ENCODE data around the gene BPNT1. TPM values are rescaled to one million over a fixed set of nuclear protein-coding genes. Genes with fewer than 3 reads are reported as not detected.

The BPNT1 gene
- total and polyA plus RNA-seq, 2 of the 13 experiments (the other 11 are each of a cell fraction or from before 2014, with no cell fraction given) = 35.2 to 43.9 TPM

- H3K4me1 ChIP-seq (ENCODE audit: insufficient read depth, low read length) = peaks cover 22% of the 10 kb centered on the region
- POLR2A ChIA-PET = interaction anchor here (0.7 to 1.0 kb wide), 6 partner anchors 16 to 162 kb away, joined by 3 to 9 read pairs (median 4); partner anchors contain the start of genes IARS2 and SLC30A10
- peaks cover 1 to 11% of the 10 kb centered on the region in 2 experiments; a peak in 1 of 5 replicates for H3K36me3 ChIP-seq (replicated peaks in 1 of 2; ENCODE audit: control insufficient read depth in 1 of 2, insufficient read depth in 2 of 2, low read length in 2 of 2)
- intact Hi-C loops (cut with micrococcal nuclease; ENCODE audit: unreplicated experiment) = loop anchor here (1.0 kb wide), 1 partner anchor 49 kb away; the partner anchor contains the start of gene IARS2
- no peaks in the 10 kb centered on the region for H3K9me3 ChIP-seq (ENCODE audit: low read length)
- peaks cover 41% of the 10 kb centered on the region for H3K79me2 ChIP-seq (ENCODE audit: insufficient read depth, low read length)
- CTCF ChIA-PET (ENCODE audit: low intra/inter-chr PET ratio, low total read pairs) = no interaction called here
- H3K27ac ChIP-seq (ENCODE audit: extremely low read length, insufficient read depth, low read length) = peak overlapping the region; percentile 78
- in situ Hi-C loops (cut with HindIII; ENCODE audit: extremely low pct_ligation_motif_present, low pct_unique_long_range_greater_than_20kb) = loop anchor here (5.0 kb wide), 1 partner anchor 42 kb away; the partner anchor contains the start of gene BPNT1
- H3K4me3 ChIP-seq (replicated peaks in 1 of 3; ENCODE audit: insufficient read depth in 1 of 3, low read depth in 2 of 3, low read length in 3 of 3) = peak overlapping the region; percentile 94 to 96 (median 96)
- H3K27me3 ChIP-seq (ENCODE audit: control insufficient read depth in 1 of 2, insufficient read depth in 2 of 2, low read length in 2 of 2) = no peaks in the 10 kb centered on the region
- 3% methylated on average over 17 of the region's 17 CpGs for WGBS (ENCODE audit: low lambda C conversion rate)
- peak overlapping the region; percentile 84 for H3K9ac ChIP-seq (ENCODE audit: insufficient read depth, low read depth, low read length)
- ATAC-seq (peak; percentile 65), FAIRE-seq (no peak), DNase-seq (ENCODE audit: low spot score) (peak; percentile 4)
- no peaks in the 10 kb centered on the region; the same call in 1 of the 2 replicates for H4K20me1 ChIP-seq (ENCODE audit: insufficient read depth, low read length)
- BruUV-seq (replicated peaks) = no TSS peak
- H3K4me2 ChIP-seq (ENCODE audit: low read depth, low read length) = peak overlapping the region; percentile 81
- H2AFZ ChIP-seq (ENCODE audit: low read length) = peak overlapping the region; percentile 47
- no peak for TF ChIP-seq TP53 (CRISPR knock-in tag; conservative IDR thresholded peaks at IDR 0.05)
- TF ChIP-seq ZNF556 (CRISPR knock-in tag; IDR thresholded peaks at IDR 0.05; ENCODE audit: borderline replicate concordance) = no peak
- no peak for TF ChIP-seq ZNF530 (CRISPR knock-in tag; IDR thresholded peaks at IDR 0.05; ENCODE audit: low read depth)
- TF ChIP-seq SALL1 (CRISPR knock-in tag; IDR thresholded peaks at IDR 0.05) = peak; percentile 33; the same call in 1 of the 2 replicates
- peak; percentile 93 for TF ChIP-seq ZNF121 (CRISPR knock-in tag; IDR thresholded peaks at IDR 0.05)
- TF ChIP-seq TOE1 (CRISPR knock-in tag; IDR thresholded peaks at IDR 0.05) = no peak
- TF ChIP-seq, protein P1, sequence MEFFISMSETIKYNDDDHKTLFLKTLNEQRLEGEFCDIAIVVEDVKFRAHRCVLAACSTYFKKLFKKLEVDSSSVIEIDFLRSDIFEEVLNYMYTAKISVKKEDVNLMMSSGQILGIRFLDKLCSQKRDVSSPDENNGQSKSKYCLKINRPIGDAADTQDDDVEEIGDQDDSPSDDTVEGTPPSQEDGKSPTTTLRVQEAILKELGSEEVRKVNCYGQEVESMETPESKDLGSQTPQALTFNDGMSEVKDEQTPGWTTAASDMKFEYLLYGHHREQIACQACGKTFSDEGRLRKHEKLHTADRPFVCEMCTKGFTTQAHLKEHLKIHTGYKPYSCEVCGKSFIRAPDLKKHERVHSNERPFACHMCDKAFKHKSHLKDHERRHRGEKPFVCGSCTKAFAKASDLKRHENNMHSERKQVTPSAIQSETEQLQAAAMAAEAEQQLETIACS (CRISPR knock-in tag; IDR thresholded peaks at IDR 0.05) = 0 out of 2 replicates have a peak, but pooled peaks have one; percentile 24
- no peak for TF ChIP-seq REPIN1 (CRISPR knock-in tag; IDR thresholded peaks at IDR 0.05; ENCODE audit: borderline replicate concordance, low read depth)
- TF ChIP-seq, protein P2, sequence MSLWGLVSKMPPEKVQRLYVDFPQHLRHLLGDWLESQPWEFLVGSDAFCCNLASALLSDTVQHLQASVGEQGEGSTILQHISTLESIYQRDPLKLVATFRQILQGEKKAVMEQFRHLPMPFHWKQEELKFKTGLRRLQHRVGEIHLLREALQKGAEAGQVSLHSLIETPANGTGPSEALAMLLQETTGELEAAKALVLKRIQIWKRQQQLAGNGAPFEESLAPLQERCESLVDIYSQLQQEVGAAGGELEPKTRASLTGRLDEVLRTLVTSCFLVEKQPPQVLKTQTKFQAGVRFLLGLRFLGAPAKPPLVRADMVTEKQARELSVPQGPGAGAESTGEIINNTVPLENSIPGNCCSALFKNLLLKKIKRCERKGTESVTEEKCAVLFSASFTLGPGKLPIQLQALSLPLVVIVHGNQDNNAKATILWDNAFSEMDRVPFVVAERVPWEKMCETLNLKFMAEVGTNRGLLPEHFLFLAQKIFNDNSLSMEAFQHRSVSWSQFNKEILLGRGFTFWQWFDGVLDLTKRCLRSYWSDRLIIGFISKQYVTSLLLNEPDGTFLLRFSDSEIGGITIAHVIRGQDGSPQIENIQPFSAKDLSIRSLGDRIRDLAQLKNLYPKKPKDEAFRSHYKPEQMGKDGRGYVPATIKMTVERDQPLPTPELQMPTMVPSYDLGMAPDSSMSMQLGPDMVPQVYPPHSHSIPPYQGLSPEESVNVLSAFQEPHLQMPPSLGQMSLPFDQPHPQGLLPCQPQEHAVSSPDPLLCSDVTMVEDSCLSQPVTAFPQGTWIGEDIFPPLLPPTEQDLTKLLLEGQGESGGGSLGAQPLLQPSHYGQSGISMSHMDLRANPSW (CRISPR knock-in tag; IDR thresholded peaks at IDR 0.05; ENCODE audit: borderline replicate concordance) = peak; percentile 20; the same call in 1 of the 2 replicates
- TF ChIP-seq POLR2G (IDR thresholded peaks at IDR 0.05; ENCODE audit: low read depth, low read length) = no peak
- TF ChIP-seq ZNF235 (CRISPR knock-in tag; IDR thresholded peaks at IDR 0.05; ENCODE audit: borderline replicate concordance) = no peak
- no peak for TF ChIP-seq ZFP90 (CRISPR knock-in tag; IDR thresholded peaks at IDR 0.05; ENCODE audit: borderline replicate concordance)
- peak; percentile 30; the same call in 1 of the 2 replicates for TF ChIP-seq ZMYM2 (CRISPR knock-in tag; IDR thresholded peaks at IDR 0.05)
- TF ChIP-seq ZNF460 (CRISPR knock-in tag; IDR thresholded peaks at IDR 0.05; ENCODE audit: borderline replicate concordance) = peak; percentile 57; the same call in 1 of the 2 replicates
- TF ChIP-seq ZSCAN20 (CRISPR knock-in tag; IDR thresholded peaks at IDR 0.05; ENCODE audit: borderline replicate concordance) = no peak
- TF ChIP-seq, protein P3, sequence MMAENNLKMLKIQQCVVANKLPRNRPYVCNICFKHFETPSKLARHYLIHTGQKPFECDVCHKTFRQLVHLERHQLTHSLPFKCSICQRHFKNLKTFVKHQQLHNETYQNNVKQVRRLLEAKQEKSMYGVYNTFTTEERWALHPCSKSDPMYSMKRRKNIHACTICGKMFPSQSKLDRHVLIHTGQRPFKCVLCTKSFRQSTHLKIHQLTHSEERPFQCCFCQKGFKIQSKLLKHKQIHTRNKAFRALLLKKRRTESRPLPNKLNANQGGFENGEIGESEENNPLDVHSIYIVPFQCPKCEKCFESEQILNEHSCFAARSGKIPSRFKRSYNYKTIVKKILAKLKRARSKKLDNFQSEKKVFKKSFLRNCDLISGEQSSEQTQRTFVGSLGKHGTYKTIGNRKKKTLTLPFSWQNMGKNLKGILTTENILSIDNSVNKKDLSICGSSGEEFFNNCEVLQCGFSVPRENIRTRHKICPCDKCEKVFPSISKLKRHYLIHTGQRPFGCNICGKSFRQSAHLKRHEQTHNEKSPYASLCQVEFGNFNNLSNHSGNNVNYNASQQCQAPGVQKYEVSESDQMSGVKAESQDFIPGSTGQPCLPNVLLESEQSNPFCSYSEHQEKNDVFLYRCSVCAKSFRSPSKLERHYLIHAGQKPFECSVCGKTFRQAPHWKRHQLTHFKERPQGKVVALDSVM (CRISPR knock-in tag; IDR thresholded peaks at IDR 0.05) = peak; percentile 95
- TF ChIP-seq ZMYM4 (CRISPR knock-in tag; IDR thresholded peaks at IDR 0.05) = peak; percentile 23; the same call in 1 of the 2 replicates
- no peak for TF ChIP-seq ZNF207 (IDR thresholded peaks at IDR 0.05; ENCODE audit: borderline replicate concordance)
Measured at GRCh38 chr1:220045356-220046051, 44.1 kb downstream of the BPNT1 start.

All from HepG2 (cell line).